ENCODE measurements around the gene NNAT. TPM values are rescaled to one million over a fixed set of nuclear protein-coding genes. Genes with fewer than 3 reads are reported as not detected.
"Not testable (repeated sequence)": the region's sequence is repeated elsewhere in the genome, so short reads cannot be mapped to it uniquely, and the experiment has no call there.

Gene NNAT
- total RNA-seq, 1 donor: 2.2 TPM

- peak in 1 of 3 donors; percentile 20 for DNase-seq (ENCODE audit: low read depth in 2 of 3, low spot score in 2 of 3)
Measured at GRCh38 chr20:37538003-37538402, 17.0 kb downstream of the NNAT start.

GRCh38 chr20:37539424-37539823 lies 18.4 kb downstream of the NNAT start:
- no peak for DNase-seq (ENCODE audit: low read depth in 2 of 3, low spot score in 2 of 3)

GRCh38 chr20:37540001-37540400 lies 19.0 kb downstream of the NNAT start:
- no peak for DNase-seq (ENCODE audit: low read depth in 2 of 3, low spot score in 2 of 3)

GRCh38 chr20:37540838-37541237 lies 19.8 kb downstream of the NNAT start:
- DNase-seq (ENCODE audit: low read depth in 2 of 3, low spot score in 2 of 3): not testable (repeated sequence)

- DNase-seq (ENCODE audit: low read depth in 2 of 3, low spot score in 2 of 3): no peak
Measured at GRCh38 chr20:37541326-37541725, 20.3 kb downstream of the NNAT start.

- DNase-seq (ENCODE audit: low read depth in 2 of 3, low spot score in 2 of 3): no peak
Measured at GRCh38 chr20:37542281-37542680, 21.2 kb downstream of the NNAT start.

- peak in 1 of 3 donors; percentile 36 for DNase-seq (ENCODE audit: low read depth in 2 of 3, low spot score in 2 of 3)
Measured at GRCh38 chr20:37543828-37544227, 22.8 kb downstream of the NNAT start.

- DNase-seq (ENCODE audit: low read depth in 2 of 3, low spot score in 2 of 3): no peak
Measured at GRCh38 chr20:37544386-37544785, 23.3 kb downstream of the NNAT start.

- no peak for DNase-seq (ENCODE audit: low read depth in 2 of 3, low spot score in 2 of 3)
Measured at GRCh38 chr20:37545516-37545915, 24.5 kb downstream of the NNAT start.

GRCh38 chr20:37547912-37548311 lies 26.9 kb downstream of the NNAT start:
- no peak for DNase-seq (ENCODE audit: low read depth in 2 of 3, low spot score in 2 of 3)

GRCh38 chr20:37550101-37550920 lies 29.3 kb downstream of the NNAT start:
- not testable (repeated sequence) for DNase-seq (ENCODE audit: low read depth in 2 of 3, low spot score in 2 of 3)

GRCh38 chr20:37551660-37552059 lies 30.6 kb downstream of the NNAT start:
- DNase-seq (ENCODE audit: low read depth in 2 of 3, low spot score in 2 of 3): not testable (repeated sequence)

GRCh38 chr20:37552415-37552814 lies 31.4 kb downstream of the NNAT start:
- no peak for DNase-seq (ENCODE audit: low read depth in 2 of 3, low spot score in 2 of 3)

GRCh38 chr20:37554721-37555298 lies 33.8 kb downstream of the NNAT start:
- not testable (repeated sequence) for DNase-seq (ENCODE audit: low read depth in 2 of 3, low spot score in 2 of 3)

GRCh38 chr20:37556538-37556937 lies 35.5 kb downstream of the NNAT start:
- no peak for DNase-seq (ENCODE audit: low read depth in 2 of 3, low spot score in 2 of 3)

- DNase-seq (ENCODE audit: low read depth in 2 of 3, low spot score in 2 of 3): no peak
Measured at GRCh38 chr20:37558306-37558705, 37.3 kb downstream of the NNAT start.

GRCh38 chr20:37558779-37559178 lies 37.7 kb downstream of the NNAT start:
- no peak for DNase-seq (ENCODE audit: low read depth in 2 of 3, low spot score in 2 of 3)

GRCh38 chr20:37559312-37560027 lies 38.4 kb downstream of the NNAT start:
- DNase-seq (ENCODE audit: low read depth in 2 of 3, low spot score in 2 of 3): no peak

- DNase-seq (ENCODE audit: low read depth in 2 of 3, low spot score in 2 of 3): no peak
Measured at GRCh38 chr20:37560629-37561028, 39.6 kb downstream of the NNAT start.

GRCh38 chr20:37562695-37563480 lies 41.8 kb downstream of the NNAT start:
- no peak for DNase-seq (ENCODE audit: low read depth in 2 of 3, low spot score in 2 of 3)

GRCh38 chr20:37564016-37564387 lies 43.0 kb downstream of the NNAT start:
- no peak for DNase-seq (ENCODE audit: low read depth in 2 of 3, low spot score in 2 of 3)
